ENCODE data around the gene ZBTB7A.

Gene ZBTB7A

GRCh38 chr19:4090356-4091220, 23.9 kb upstream of the ZBTB7A start:
- Histone ChIP-seq H4K20me1 (ENCODE audit: insufficient read depth, low read length) (no peaks in the 10 kb centered on the region), H2AFZ (ENCODE audit: low read depth, low read length) (no peak overlapping the region), H3K36me3 (replicated peaks; ENCODE audit: low read depth, low read length) (peaks cover 15% of the 10 kb centered on the region), H3K9me3 (ENCODE audit: insufficient read depth, low read length) (no peaks in the 10 kb centered on the region), H3K9ac (ENCODE audit: low read length) (no peak overlapping the region), H3K4me3 (ENCODE audit: low read length) (no peak overlapping the region), H3K4me2 (ENCODE audit: low read length) (no peak overlapping the region), H3K27me3 (ENCODE audit: low read depth, low read length) (no peaks in the 10 kb centered on the region), H3K4me1 (ENCODE audit: low read length) (no peaks in the 10 kb centered on the region), H3K79me2 (ENCODE audit: low read length) (no peaks in the 10 kb centered on the region), H3K27ac (ENCODE audit: low read length) (no peak overlapping the region)
- TF ChIP-seq CTCF (IDR thresholded peaks at IDR 0.05; ENCODE audit: low read depth, low read length): no peak
- no peak for TF ChIP-seq EZH2phosphoT487 (IDR thresholded peaks at IDR 0.05; ENCODE audit: low read depth)

- Histone ChIP-seq H3K27me3 (ENCODE audit: low read depth, low read length) (no peaks in the 10 kb centered on the region), H3K4me3 (ENCODE audit: low read length) (no peak overlapping the region), H3K4me2 (ENCODE audit: low read length) (no peak overlapping the region), H2AFZ (ENCODE audit: low read depth, low read length) (no peak overlapping the region), H3K36me3 (replicated peaks; ENCODE audit: low read depth, low read length) (peaks cover 15% of the 10 kb centered on the region), H3K9ac (ENCODE audit: low read length) (no peak overlapping the region), H3K27ac (ENCODE audit: low read length) (no peak overlapping the region), H3K79me2 (ENCODE audit: low read length) (no peaks in the 10 kb centered on the region), H3K9me3 (ENCODE audit: insufficient read depth, low read length) (no peaks in the 10 kb centered on the region), H3K4me1 (ENCODE audit: low read length) (no peaks in the 10 kb centered on the region), H4K20me1 (ENCODE audit: insufficient read depth, low read length) (no peaks in the 10 kb centered on the region)
- TF ChIP-seq EZH2phosphoT487 (IDR thresholded peaks at IDR 0.05; ENCODE audit: low read depth): no peak
- TF ChIP-seq CTCF (IDR thresholded peaks at IDR 0.05; ENCODE audit: low read depth, low read length): no peak
Observed at GRCh38 chr19:4089946-4090345, 23.2 kb upstream of the ZBTB7A start.

- H3K9me3 ChIP-seq (ENCODE audit: insufficient read depth, low read length): no peaks in the 10 kb centered on the region
- H3K27ac ChIP-seq (ENCODE audit: low read length): no peak overlapping the region
- H3K36me3 ChIP-seq (replicated peaks; ENCODE audit: low read depth, low read length): peaks cover 15% of the 10 kb centered on the region
- no peaks in the 10 kb centered on the region for H3K79me2 ChIP-seq (ENCODE audit: low read length)
- no peaks in the 10 kb centered on the region for H4K20me1 ChIP-seq (ENCODE audit: insufficient read depth, low read length)
- no peak for TF ChIP-seq CTCF (IDR thresholded peaks at IDR 0.05; ENCODE audit: low read depth, low read length)
- no peak for TF ChIP-seq EZH2phosphoT487 (IDR thresholded peaks at IDR 0.05; ENCODE audit: low read depth)
- H3K27me3 ChIP-seq (ENCODE audit: low read depth, low read length): no peaks in the 10 kb centered on the region
- H2AFZ ChIP-seq (ENCODE audit: low read depth, low read length): no peak overlapping the region
- no peak overlapping the region for H3K4me3 ChIP-seq (ENCODE audit: low read length)
- H3K9ac ChIP-seq (ENCODE audit: low read length): no peak overlapping the region
- no peaks in the 10 kb centered on the region for H3K4me1 ChIP-seq (ENCODE audit: low read length)
- H3K4me2 ChIP-seq (ENCODE audit: low read length): no peak overlapping the region
Observed at GRCh38 chr19:4089400-4089908, 22.8 kb upstream of the ZBTB7A start.

GRCh38 chr19:4088975-4089374, 22.3 kb upstream of the ZBTB7A start:
- H3K27ac ChIP-seq (ENCODE audit: low read length): no peak overlapping the region
- H3K4me1 ChIP-seq (ENCODE audit: low read length): no peaks in the 10 kb centered on the region
- H3K36me3 ChIP-seq (replicated peaks; ENCODE audit: low read depth, low read length): peaks cover 11% of the 10 kb centered on the region
- no peaks in the 10 kb centered on the region for H3K27me3 ChIP-seq (ENCODE audit: low read depth, low read length)
- no peak overlapping the region for H3K4me2 ChIP-seq (ENCODE audit: low read length)
- H3K79me2 ChIP-seq (ENCODE audit: low read length): no peaks in the 10 kb centered on the region
- no peaks in the 10 kb centered on the region for H4K20me1 ChIP-seq (ENCODE audit: insufficient read depth, low read length)
- H2AFZ ChIP-seq (ENCODE audit: low read depth, low read length): no peak overlapping the region
- no peak overlapping the region for H3K9ac ChIP-seq (ENCODE audit: low read length)
- TF ChIP-seq EZH2phosphoT487 (IDR thresholded peaks at IDR 0.05; ENCODE audit: low read depth): no peak
- no peak for TF ChIP-seq CTCF (IDR thresholded peaks at IDR 0.05; ENCODE audit: low read depth, low read length)
- no peak overlapping the region for H3K4me3 ChIP-seq (ENCODE audit: low read length)
- H3K9me3 ChIP-seq (ENCODE audit: insufficient read depth, low read length): no peaks in the 10 kb centered on the region

Data from OCI-LY3 (cell line).